ENCODE data around the gene CTRB1.
"Not testable (repeated sequence)": the region's sequence is repeated elsewhere in the genome, so short reads cannot be mapped to it uniquely, and the experiment has no call there.

The CTRB1 gene

DNA sequence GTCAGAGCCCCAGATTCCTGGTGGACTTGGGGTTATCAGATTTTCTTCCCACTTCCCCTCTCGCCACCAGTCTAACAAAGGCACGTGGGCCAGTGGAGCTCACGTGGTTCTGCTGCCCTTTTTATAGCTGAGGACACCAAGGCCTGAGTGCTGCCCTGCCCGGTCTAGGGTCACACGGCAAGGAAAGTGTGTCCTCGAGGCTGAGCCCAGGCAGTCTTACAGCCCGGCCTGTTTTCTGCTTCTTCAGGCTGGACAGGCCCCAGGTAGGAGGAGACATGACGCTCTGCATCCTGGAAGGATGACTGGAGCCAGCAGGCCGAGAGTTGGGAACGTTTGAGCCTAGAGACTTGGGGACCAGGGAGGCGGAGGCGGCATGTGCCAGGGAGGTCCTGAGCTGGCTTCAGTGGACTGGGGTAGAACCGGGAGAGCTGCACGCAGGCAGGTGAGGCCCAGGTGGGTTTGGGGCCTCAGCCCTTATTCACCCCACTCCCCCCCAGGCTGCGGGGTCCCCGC, 3.5 kb downstream of the CTRB1 start:
- TF ChIP-seq CTCF (conservative IDR thresholded peaks at IDR 0.05; ENCODE audit: low read depth, low read length) = no peak
- no peak for DNase-seq (ENCODE audit: low read depth)

GRCh38 chr16:75223129-75223528, 4.3 kb downstream of the CTRB1 start:
- not testable (repeated sequence) for DNase-seq (ENCODE audit: low read depth)

More for the DNA sequence above, 3.5 kb downstream of the CTRB1 start:
- H3K4me3 ChIP-seq (ENCODE audit: low read depth, low read length) = no peak overlapping the region

DNA sequence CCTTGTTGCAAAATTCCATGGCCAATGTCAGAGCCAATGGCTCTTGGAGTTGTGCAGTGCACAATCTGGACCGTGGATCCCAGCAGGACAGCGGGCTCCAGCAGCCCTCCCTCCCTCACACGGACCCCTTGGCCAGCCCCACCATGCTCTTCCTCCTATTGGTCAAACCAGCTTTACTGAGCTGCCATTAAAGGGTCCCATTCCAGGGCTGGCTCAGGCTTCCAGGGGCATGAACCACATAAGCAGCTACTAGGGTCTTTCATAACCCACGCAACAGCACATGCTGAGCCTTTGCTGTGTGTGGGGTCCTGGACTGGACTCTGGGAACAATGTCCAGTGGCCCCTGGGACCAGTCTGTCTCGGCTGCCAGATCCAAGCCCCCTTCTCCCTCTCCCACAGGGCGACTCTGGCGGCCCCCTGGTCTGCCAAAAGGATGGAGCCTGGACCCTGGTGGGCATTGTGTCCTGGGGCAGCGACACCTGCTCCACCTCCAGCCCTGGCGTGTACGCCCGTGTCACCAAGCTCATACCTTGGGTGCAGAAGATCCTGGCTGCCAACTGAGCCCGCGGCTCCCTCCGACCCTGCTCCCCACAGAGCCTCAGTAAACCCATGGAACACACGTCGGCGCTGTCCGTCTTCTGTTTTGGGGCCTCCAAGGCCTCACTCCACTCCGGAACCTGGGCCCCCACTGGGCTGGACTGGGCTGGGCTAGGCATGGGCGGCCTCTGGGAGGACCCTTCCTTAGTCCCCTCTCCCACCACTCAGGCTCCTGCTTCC, 5.7 kb downstream of the CTRB1 start:
- DNase-seq (ENCODE audit: low read depth) = no peak
- no peak overlapping the region for H3K4me3 ChIP-seq (ENCODE audit: low read depth, low read length)
- no peak for TF ChIP-seq CTCF (conservative IDR thresholded peaks at IDR 0.05; ENCODE audit: low read depth, low read length)

More at GRCh38 chr16:75223129-75223528, 4.3 kb downstream of the CTRB1 start:
- H3K4me3 ChIP-seq (ENCODE audit: low read depth, low read length) = not testable (repeated sequence)

DNA sequence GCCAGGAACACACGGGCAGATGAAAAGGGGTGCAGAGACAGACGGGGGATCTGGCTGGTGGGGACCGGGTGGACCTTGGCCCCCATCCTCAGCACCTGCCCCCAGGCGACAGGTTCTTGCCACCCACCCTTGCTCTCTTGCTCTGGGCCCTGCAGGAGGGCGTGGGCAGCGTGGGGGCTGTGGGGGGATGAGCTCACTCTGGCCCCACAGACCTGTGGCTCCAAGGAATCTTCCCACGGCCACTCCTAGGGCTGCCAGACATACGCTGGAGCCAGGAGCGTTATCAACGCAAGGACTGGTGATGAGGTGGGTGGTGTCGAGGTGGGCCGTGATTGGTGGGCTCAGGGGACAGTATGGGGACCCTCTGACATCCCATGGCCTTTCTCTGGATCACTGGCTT, 6.3 kb downstream of the CTRB1 start:
- no peak for TF ChIP-seq CTCF (conservative IDR thresholded peaks at IDR 0.05; ENCODE audit: low read depth, low read length)
- DNase-seq (ENCODE audit: low read depth) = no peak
- H3K4me3 ChIP-seq (ENCODE audit: low read depth, low read length) = no peak overlapping the region

DNA sequence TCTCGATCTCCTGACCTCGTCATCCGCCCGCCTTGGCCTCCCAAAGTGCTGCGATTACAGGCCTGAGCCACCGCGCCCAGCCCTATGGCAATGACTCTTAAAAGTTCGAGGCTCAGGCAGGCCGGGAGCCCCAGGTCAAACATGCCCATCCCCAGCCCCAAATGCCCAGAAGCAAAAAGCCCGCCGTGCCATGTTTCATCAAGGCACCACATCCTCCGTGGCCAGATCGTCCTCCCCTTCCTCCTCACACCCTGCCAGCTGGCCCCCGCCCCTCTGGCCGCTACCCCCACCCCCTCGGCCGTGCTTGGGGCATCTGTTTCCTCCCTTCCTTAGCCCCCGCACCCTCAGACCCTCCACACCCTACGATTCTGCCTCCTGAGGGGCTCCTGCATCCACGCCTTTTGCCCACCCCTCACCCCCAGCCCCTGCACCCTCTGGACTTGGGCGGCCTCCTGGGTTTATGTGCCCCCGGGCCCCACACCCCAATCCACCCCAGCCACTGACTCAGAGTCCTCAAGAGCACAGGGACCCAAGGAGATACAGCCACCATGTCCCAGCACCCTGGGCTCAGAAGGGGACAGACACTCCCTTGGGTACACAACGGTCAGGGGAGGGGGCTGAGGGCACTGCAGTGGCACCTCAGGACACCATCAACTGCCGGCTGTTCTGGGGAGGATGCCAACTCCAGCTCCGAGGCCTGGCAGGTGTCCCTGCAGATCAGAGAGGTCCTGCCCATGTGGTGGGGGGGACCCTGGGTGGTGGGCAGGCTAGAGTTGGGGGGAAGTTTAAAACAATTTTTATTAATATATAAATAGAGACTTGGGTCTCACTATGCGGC, 7.1 kb downstream of the CTRB1 start:
- H3K4me3 ChIP-seq (ENCODE audit: low read depth, low read length) = no peak overlapping the region
- TF ChIP-seq CTCF (conservative IDR thresholded peaks at IDR 0.05; ENCODE audit: low read depth, low read length) = no peak
- no peak for DNase-seq (ENCODE audit: low read depth)

DNA sequence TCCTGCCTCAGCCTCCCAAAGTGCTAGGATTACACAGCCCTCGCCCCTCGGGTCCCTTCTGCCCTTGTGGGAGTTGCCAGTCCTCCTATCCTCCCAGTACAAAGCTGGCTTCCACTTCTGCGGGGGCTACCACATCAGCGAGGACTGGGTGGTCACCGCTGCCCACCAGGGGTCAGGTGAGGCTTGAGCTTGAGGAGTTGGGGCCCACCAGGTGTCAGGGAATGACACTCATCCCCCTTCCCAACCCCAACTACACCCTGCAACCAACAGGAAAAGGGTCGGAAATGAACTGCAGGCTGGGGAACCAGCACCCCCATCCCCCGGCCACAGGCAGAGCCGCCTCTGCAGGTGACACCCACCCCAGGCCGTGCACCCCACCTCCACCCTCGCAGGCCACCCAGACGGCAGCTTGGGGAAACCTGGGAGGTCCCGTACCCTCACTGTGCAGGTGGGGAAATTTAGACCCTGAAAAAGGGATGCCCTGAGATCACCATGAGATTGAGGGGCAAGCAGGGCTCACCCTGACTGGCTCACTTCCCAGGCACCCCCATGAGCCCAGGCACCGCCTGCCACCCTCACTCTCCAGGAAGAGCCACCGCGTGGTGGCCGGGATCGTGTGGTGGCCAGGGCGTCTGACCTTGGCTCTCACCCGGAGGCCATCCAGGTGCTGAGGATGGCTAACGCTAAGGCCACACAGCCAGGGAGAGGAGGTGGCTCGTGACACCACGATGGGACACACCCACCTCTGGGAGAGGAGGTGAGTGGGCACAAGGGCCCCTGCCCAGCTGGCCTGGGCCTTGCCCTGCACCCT, 8.0 kb downstream of the CTRB1 start:
- DNase-seq (ENCODE audit: low read depth) = no peak
- no peak overlapping the region for H3K4me3 ChIP-seq (ENCODE audit: low read depth, low read length)
- no peak for TF ChIP-seq CTCF (conservative IDR thresholded peaks at IDR 0.05; ENCODE audit: low read depth, low read length)

Data from choroid plexus epithelial cell (primary cell).